Omental fat pad (tissue), 4 donors: ENCODE results near the gene ARF4. TPM values are rescaled to one million over a fixed set of nuclear protein-coding genes. Genes with fewer than 3 reads are reported as not detected.
A peak's percentile ranks its signal among the peaks of the same experiment; 100 is the strongest.

Experiments
- ATAC-seq: fragments of 150-250 bp; one replicate; pipeline ENCODE4 v1.9.1; 2016; ENCODE audit warnings: mild to moderate bottlenecking, moderate library complexity; ENCODE audit not compliant: low FRiP score
- DNase-seq: peaks from one replicate; pipeline ENCODE4 v3.0.0-alpha.2; 2019; ENCODE audit warnings: low spot score
- total RNA-seq, 4 donors: library from RNA; depleted of rRNA; stranded (reverse); fragments of >200 nt; gene quantifications; one replicate each; pipeline ENCODE4 v1.1.0, GENCODE V29; 2016
- TF ChIP-seq, protein P1 (sequence below), 3 donors: fragments of 450-650 bp; IDR thresholded peaks; one replicate each; pipeline ENCODE4 v1.5.1; 2016 to 2017; ENCODE audit warnings: antibody characterized with exemption in 3 of 3, mild to moderate bottlenecking in 3 of 3, moderate library complexity in 2 of 3

Gene ARF4
- total RNA-seq, 4 donors from 2014 or later: 92.4 to 209 (median 136) TPM

DNA sequence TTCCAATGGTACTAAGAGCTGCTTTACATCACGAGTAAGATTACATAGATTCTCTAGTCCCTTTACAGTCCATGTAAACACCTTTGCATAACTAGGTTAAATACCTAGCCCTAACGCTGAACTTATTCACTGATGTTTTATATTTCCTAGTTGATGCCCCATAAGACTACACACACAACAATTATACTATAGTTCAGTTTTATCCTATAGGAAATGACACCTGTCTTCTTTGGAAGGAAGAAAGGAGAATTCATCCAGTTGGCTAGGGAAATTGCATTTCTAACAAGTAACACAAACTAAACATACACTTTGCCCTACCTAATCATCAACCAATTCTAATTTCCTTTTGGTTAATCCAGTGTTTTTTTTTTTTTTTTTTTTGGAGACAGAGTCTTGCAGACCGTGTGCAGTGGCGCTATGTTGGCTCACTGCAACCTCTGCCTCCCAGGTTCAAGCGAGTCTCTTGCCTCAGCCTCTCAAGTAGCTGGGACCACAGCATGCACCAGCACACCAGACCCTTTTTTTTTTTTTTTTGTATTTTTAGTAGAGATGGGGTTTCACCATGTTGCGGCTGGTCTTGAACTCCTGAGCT is 27.2 kb downstream of the ARF4 start:
- ATAC-seq: no peak
- DNase-seq: no peak

DNA sequence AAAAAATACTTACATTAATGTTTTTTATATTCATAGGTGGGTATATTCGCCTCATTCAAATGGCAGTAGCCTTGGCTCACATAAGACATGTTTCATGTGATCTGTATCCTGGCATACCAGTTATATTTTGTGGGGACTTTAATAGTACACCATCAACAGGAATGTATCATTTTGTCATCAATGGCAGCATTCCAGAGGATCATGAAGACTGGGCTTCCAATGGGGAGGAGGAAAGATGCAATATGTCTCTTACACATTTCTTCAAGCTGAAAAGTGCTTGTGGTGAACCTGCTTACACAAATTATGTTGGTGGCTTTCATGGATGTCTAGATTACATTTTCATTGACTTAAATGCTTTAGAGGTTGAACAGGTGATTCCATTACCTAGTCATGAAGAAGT is 37.6 kb downstream of the ARF4 start:
- ATAC-seq (no peak), DNase-seq (no peak)
- TF ChIP-seq, protein P1, sequence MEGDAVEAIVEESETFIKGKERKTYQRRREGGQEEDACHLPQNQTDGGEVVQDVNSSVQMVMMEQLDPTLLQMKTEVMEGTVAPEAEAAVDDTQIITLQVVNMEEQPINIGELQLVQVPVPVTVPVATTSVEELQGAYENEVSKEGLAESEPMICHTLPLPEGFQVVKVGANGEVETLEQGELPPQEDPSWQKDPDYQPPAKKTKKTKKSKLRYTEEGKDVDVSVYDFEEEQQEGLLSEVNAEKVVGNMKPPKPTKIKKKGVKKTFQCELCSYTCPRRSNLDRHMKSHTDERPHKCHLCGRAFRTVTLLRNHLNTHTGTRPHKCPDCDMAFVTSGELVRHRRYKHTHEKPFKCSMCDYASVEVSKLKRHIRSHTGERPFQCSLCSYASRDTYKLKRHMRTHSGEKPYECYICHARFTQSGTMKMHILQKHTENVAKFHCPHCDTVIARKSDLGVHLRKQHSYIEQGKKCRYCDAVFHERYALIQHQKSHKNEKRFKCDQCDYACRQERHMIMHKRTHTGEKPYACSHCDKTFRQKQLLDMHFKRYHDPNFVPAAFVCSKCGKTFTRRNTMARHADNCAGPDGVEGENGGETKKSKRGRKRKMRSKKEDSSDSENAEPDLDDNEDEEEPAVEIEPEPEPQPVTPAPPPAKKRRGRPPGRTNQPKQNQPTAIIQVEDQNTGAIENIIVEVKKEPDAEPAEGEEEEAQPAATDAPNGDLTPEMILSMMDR (IDR thresholded peaks at IDR 0.05): no peak

More for the DNA sequence above, 27.2 kb downstream of the ARF4 start:
- TF ChIP-seq, protein P1 (IDR thresholded peaks at IDR 0.05): no peak

DNA sequence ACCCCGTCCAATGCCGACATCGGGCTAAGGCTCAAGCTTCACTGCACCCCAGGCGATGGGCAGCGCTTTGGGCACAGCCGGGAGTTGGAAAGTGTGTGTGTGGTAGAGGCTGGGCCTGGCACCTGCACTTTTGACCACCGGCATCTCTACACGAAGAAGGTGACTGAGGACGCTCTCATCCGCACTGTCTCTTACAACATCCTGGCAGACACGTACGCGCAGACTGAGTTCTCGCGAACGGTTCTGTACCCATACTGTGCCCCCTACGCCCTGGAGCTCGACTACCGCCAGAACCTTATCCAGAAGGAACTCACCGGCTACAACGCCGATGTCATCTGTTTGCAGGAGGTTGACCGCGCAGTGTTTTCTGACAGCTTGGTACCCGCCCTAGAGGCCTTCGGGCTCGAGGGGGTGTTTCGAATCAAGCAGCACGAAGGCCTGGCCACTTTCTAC is 40.0 kb downstream of the ARF4 start:
- ATAC-seq (peak; percentile 26), DNase-seq (no peak)
- TF ChIP-seq, protein P1 (IDR thresholded peaks at IDR 0.05): no peak

DNA sequence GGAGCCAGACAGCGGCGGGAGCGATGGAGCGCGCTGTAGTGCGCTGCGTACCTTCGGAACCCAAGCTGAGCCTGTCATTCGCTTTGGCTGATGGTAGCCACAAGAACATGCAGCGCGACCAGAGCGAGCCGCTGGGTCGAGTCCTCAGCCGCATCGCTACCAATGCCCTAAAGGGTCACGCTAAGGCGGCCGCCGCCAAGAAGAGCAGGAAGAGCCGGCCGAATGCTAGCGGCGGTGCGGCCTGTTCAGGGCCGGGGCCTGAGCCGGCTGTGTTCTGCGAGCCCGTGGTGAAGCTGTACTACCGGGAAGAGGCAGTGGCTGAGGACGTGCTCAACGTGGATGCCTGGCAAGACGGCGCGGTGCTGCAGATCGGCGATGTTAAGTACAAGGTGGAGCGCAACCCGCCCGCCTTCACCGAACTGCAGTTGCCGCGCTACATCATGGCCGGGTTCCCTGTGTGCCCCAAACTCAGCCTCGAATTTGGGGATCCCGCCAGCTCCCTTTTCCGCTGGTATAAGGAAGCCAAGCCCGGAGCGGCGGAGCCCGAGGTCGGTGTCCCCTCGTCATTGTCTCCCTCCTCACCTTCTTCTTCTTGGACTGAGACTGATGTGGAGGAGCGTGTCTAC is 40.6 kb downstream of the ARF4 start:
- peak; percentile 41 for ATAC-seq
- DNase-seq: no peak
- TF ChIP-seq, protein P1 (IDR thresholded peaks at IDR 0.05): no peak

DNA sequence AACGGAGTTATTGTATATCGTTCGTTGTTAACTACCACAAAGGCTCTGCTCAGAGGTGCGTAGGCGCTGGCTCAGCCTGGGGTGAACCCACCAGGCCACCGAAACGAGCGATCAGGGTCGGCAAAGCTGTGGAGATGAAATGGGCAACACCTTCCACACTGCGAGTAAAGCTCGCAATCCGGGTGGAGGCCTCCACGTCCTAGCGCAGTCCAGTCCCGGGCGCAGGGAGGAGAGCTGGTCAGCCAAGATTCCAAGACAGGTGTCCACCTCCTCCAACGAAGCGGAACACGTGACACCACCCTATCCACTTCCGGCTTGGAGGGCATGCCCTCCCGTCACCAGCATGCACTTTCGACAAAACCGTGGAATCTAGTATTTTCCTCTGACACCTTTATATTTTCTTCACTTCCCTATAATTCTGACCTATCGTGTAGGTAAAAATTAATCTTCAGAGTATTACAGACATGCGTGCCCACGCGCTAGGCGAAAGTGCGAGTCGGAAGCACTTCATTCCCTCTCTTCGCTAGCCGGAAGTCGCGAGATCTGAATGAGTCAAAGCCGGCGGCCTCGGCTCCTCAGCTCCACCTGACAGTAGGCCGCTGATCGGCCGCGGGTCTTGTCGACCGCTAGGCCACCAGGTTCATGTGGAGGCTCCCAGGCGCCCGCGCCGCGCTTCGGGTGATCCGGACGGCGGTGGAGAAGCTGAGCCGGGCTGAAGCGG is 41.2 kb downstream of the ARF4 start, which contains the start of gene PDE12:
Gene PDE12, plus strand, starts transcription at position 537 of the 721 bp plus-strand sequence. Its CDS starts 106 bp downstream, at position 643.
- TF ChIP-seq, protein P1 (IDR thresholded peaks at IDR 0.05): no peak
- ATAC-seq: peak; percentile 92
- peak; percentile 64 for DNase-seq

DNA sequence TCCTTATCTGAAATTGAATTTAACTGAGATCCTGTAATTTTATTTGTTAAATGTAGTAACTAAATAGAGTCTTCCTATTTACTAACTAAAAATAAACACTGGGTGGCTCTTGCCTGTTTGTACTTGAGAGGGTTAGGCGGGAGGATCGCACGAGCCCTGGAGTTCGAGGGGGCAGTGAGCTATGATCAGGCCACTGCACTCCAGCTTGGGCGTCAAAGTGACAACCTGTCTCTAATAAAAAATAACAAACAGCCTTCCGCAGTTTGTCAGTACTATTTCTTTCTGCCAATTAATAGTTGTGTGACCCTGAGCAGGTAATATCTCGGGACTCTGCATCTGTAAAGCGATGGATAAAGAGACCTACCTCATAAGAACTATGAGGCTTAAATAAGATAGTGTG is 41.8 kb downstream of the ARF4 start:
- ATAC-seq: no peak
- TF ChIP-seq, protein P1 (IDR thresholded peaks at IDR 0.05): no peak
- no peak for DNase-seq
